Activated CD4-positive, CD25-positive, alpha-beta regulatory T cell treated with anti-CD3 and anti-CD28 coated beads, Interleukin-2, amount 50 U/mL, for 72 hours (primary cell): ENCODE measurements around the gene MYT1.
"Not testable (repeated sequence)": the region's sequence is repeated elsewhere in the genome, so short reads cannot be mapped to it uniquely, and the experiment has no call there.

Experiments
- DNase-seq: peaks from one replicate; pipeline ENCODE4 v3.0.0; 2021

MYT1 gene

DNA sequence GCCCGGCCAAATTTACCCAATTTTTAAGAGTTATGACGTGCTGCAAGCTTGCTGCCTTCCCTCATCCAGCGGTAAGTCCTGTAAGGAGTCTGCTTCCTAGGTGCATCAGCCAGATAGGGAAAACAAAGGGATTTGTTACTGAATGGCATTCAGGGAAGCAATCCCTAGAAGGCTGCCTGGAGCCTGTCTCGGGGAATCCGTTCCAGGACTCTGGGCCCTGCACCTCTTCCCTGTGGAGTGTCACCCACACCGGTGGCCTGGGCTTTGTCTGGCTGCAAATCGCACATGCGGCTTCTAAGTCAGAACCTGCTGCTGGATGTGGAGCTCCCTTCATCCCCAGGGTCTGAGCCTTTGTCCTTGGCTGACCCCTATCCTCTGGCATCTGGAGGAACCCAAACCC is 7.0 kb downstream of the MYT1 start:
- no peak for DNase-seq

DNA sequence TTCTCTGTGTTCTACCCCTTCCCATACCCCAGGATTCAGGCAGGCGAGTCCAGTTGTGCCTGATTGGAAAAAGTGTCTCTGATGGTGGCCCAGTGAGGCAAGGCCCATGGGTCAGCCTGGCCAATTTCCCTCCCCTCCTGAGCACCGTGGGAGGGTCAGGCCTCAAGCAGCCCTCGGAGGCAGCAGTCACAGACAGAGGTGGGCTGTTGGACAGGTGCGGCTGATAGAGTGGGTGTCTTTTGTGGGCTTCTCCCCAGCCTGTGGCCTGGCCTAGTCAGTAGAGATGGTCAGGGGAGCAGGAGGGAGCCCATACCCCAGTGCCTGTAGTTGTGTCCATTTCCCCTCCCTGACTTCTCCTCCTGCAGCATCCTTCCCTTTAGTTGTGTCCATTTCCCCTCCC is 8.9 kb downstream of the MYT1 start:
- no peak for DNase-seq

DNA sequence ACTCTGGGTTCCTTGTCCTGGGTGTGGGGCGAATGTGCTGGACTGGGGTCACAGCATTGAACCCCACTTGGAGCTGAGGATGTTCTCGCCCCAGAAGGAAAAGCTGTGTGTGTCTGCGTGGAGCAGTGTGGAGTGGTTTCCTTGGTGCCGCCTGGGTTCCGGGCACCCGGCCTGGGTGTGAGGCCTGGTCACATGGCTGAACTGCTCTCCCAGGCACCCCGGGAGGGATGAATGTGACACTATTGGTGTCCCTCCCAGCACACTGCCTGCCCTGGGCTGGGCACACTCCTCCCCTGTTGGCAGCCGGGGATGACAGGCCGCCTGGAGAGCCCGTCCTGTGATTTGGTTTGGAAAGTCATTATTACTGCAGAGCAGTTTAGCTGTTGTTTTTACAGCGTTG is 12.3 kb downstream of the MYT1 start:
- DNase-seq: no peak

DNA sequence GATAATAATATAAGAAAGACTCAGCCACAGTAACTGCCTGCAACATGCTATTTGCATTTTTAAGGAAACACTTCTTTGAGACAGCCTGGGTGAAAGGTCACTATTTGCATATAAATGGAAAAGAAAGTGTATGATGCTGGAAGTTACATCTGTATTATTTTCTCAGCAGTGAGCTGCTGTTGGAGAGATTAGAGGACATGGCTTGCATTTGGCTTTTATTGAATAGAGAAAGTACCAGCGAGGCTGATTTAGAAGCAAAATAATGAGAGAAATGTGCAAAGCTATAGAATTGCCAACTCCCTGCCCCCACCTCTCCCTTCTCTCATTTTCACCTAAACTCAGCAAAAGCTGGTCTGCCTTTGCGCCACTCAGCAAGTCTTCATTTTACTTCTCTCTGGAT is 12.7 kb downstream of the MYT1 start:
- no peak for DNase-seq

DNA sequence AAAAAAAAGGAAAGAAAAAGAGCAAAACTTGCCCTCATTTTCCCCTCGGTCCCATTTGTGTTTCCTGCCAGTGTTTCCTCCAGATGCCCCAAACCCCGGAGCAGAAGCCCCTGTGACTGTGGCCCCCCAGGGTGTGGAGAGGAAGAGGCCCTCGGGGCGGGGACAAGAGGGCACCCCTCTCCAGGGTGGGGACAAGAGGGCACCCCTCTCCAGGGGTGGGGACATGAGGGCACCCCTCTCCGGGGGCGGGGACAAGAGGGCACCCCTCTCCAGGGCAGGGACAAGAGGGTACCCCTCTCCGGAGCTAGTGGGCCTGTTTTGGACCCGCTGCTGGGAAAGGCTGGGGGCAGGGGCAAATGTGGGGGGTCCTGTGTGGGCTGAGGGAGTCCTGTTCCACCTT is 13.1 kb downstream of the MYT1 start:
- DNase-seq: no peak

DNA sequence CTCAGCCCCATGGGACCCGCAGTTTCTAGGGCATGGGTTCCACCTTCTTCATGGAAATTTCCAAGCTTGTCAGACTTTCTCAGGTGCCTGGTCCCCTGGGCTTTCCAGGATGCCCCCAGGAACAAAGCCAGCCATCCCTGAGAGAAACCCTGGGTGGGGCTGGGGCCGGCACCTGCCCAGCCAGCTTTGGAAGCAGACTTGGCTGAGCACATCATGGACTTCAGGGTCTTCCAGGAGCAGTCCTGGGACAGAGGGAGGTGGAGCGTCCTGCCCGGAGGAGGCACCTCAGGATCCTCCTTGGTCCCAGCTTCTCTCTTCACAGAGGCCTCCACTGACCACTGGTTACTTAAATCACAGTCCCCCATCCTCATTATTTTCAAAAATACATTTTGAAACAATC is 13.5 kb downstream of the MYT1 start:
- DNase-seq: no peak

DNA sequence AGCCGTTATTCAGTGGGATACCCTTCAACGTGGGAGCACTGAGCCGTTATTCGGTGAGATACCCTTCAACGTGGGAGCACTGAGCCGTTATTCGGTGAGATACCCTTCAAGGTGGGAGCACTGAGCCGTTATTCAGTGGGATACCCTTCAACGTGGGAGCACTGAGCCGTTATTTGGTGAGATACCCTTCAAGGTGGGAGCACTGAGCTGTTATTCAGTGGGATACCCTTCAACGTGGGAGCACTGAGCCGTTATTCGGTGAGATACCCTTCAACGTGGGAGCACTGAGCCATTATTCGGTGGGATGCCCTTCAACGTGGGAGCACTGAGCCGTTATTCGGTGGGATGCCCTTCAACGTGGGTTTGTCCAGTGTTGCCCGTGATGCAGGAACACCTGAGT is 14.7 kb downstream of the MYT1 start:
- DNase-seq: not testable (repeated sequence)

DNA sequence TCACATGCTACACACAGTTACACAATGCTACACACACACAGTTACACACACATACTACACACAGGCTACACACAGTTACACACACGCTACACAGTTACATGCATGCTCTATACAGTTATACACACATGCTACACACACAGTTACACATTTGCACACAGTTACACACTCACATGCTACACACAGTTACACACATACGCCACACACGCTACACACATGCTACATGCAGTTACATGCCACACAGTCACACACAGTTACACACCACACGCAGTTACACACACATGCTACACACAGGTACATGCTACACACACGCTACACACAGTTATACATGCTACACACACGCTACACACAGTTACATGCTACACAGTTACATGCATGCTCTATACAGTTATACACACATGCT is 15.6 kb downstream of the MYT1 start:
- no peak for DNase-seq

DNA sequence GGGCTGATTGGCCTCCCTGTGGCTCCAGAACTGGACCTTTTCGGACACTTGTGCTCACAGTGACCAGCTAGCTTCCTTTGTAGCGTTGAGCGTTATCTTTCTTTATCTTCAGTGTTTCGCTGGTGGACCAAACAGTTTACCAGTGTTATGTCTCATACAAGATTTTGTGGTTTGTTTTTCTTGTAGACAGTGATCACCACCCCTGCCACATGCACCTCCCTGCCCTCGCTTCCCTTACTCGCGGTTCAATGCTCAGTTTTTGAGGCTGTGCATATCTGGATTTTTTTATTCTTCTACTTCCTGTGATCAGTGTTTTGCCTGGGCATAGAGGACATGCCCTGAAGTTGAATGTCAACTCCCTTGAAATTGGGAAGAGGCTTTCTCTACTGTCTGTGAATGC is 16.4 kb downstream of the MYT1 start:
- no peak for DNase-seq

DNA sequence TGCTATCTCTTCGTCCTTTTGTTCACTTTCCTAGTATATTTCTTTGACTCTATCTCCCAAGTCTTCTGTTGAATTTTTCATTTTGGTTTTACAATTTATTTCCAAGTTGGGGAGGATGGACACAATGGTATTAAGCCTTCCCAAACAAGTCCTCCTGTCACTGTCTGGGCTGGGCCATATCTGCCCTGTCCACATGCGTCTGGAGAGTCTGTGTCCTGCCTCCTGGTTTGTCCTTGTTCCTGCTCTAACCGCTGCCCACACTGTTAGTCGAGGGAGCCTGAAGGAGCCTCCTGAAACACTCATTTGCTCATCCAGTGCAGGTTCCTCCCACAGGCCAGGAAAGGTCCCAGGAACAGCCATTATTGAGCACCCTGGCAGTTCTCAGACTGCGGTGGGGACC is 17.1 kb downstream of the MYT1 start:
- DNase-seq: no peak

DNA sequence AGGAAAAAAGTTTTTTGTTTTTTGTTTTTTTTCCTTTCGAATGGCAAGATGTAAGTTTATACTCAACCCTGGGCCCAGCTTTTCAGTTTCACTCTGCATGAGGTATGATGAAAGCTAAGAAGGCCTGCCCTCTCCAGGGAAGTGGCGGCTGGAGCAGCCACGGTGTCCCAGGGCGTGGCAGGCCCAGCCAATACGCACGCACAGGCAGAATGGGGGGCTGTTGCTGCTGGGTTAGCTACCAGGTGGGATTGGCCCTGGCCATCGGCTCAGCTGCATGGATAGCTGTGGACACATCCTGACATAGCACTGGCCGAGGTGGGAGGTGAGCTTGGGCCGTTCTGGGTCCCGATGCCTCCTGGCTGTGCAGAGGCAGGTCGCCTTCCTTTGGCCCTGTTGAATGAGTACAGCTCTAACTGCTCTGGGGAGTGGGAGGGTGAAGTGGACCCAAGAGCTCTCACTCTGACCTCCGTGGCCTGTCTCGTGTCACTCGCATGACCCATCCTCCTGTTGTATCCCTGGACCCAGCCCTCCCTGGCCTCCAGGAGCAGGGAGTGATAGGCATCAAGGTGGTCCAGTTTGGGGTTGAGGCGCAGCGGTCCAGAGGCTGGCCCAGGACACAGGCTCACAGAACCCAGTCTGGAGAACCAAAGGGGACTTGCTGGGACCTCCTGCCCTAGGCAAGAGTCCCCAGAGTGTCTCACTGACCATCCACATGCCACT is 18.1 kb downstream of the MYT1 start:
- no peak for DNase-seq

DNA sequence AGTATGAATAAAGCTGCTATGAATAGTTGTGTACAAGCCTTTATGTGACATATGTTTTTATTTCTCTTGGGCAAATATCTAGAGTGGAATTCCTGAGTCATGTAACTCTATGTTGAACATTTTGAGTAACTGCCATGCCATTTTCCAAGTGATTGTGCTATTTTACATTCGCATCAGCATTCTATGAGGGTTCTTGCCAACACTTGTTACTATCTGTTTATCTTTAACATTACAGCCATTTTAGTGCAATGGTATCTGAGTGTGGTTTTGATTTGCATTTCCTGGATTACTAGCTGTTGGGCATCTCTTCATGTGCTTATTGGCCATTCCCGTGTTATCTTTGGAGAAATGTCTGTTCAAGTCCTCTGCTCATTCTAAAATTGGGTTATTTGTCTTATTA is 19.1 kb downstream of the MYT1 start:
- no peak for DNase-seq

DNA sequence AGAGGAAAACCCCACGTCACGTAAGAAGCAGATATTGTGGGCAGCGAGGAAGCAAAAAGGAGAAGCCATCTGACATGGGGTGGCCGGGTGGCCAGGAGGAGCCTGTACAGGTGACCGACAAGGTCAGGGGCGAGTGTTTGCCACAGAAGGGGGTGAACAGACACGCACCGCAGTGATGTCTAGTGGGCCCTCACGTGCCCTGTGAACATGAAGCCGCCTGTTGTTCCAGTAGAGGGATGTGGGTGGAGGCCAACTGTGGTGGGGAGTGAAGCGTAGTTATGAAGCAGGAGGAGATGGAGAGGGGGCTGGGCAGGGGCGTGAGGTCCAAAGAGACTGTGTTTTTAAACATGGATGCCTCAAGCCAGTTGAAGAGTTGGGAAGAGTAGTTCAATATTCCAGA is 20.5 kb downstream of the MYT1 start:
- no peak for DNase-seq

DNA sequence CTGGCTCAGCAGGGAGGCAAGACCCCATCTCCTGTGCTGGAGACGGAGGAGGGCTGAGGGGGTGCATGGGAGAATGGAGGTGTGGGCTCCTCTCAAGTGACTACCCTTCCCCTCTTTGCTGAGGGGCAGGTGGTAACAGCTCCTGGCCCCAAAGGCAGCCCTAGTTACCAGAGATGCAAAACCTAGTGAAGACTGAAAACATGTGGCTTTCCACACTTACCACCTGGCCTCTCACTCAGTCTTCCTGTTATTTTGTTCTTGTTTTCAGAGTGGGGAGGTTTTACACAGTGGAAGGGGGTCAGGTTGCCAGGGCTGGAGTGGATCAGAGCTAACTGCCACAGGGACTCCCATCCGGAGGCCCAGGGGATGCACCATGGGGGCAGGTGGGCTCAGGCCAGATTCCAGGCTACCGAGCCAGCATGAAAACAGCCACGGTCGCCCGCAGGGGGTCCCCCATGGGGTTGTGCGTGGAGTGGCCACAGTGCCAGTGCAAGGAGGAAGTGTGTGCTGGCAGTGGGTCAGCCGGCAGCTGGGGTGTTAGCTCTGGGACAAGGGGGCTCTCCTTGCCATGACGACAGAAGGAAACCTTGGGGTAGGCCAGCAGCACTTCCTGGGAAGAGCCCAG is 21.1 kb downstream of the MYT1 start:
- DNase-seq: no peak

DNA sequence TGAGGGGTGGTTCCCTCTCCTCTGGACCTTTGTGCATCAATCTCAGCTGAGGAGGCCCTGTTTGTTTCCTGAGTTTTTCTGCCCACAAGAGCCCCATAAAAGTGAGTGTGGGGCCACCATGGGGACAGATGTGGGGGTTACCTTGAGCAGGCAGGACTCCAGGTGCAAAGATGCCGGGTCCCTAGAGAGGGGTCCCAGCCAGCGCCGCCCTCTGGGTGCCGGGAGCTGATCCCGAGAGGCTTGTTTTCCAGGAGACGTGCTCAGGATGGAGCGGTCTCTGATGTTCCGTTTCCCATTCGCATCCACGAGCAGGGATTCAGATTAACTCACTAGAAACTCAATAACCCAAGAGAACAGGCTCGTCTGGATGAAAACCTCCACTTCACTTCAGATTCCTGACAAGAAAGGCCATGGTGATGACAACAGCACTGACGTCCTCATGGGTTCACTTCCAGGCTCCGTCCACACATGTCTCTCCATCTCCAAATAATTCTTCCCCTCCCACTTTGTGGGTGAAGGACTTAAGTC is 21.9 kb downstream of the MYT1 start:
- DNase-seq: no peak

DNA sequence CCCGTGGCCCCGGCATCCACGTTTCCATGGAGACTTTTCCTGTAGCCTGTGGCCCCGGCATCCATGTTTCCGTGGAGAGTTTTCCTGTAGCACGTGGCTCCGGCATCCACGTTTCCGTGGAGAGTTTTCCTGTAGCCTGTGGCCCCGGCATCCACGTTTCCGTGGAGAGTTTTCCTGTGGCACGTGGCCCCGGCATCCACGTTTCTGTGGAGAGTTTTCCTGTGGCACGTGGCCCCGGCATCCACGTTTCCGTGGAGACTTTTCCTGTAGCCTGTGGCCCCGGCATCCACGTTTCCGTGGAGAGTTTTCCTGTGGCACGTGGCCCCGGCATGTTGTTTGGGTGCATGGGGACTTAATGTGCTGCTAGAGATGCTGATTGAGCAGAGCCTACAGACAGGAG is 23.0 kb downstream of the MYT1 start:
- not testable (repeated sequence) for DNase-seq

DNA sequence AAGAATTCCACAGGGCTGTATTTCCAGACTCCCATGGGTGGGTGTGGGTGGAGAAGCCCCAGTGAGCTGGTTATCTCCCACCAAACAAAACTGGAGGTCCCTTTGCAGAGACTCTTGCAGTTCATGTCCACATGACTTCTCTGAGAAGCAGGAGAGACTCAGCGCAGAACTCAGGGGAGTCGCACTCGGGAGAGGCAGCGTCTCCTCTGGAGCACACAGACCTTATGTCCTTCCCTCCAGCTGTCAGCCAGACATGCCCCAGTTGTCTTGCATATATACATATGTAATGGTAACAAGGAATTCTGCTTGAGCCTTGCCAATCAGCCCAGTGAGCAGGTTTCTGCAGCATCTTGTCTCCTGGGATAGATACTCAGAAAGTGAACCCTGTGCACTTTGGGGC is 23.8 kb downstream of the MYT1 start:
- DNase-seq: no peak

DNA sequence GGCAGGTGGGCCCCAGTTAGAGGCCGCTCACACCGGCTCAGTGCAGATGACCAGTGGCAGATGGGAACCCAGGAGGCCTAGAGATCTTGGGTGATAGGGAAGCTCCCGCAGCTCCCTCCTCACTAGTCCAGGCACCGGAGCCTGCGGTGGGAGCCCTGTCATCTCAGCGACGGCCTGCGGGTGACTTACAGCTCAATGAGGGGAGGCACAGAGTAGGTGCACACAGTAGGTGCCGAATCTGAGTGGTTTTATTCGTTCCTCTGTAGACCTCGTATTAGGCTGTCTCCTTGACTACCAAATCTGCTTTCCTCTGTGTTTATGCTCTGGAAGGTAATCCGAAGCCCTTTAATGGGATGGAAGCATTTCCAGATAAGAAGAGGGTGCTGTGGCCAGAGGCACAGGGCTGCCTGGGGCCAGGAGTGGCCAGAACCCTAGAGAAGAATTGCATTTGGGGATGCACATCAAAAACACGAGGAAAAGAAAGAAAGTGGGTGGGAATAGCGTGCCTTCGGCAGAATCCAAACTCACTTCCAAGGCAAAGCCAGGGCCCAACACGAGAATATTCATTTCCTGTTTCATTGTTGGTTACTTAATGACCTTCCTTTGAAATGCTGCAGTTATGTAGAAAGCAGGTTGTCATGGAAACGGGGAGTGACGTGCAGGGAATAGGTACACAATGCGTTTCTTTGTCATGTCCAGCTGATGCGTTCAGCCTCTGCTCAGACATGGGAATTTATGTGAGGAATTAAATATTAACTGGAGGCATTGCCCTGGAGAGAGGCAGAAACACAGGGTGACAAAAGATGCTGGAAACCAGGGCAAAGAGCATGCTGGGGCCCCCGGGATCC is 24.7 kb downstream of the MYT1 start:
- no peak for DNase-seq

DNA sequence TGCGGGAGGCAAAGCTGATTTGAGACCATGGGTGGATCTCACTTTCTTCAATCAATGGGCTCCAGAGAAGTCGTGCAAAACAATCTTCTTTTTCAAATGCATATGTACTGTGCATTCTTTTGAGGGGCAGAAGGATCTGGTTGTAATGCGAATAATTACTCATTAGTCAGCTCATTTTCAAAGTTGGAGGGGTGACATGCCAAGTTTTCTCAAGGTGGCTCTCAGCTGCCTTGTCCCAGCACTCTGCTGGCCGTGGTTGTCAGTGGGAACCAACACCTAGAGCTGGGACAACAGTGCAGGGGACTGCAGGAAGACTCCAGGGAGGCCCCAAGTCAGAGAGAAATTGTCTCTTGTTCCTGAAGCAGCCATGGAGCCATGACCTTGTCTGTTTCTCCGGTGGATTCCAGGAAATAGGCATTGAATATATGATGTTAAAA is 25.3 kb downstream of the MYT1 start:
- DNase-seq: no peak

DNA sequence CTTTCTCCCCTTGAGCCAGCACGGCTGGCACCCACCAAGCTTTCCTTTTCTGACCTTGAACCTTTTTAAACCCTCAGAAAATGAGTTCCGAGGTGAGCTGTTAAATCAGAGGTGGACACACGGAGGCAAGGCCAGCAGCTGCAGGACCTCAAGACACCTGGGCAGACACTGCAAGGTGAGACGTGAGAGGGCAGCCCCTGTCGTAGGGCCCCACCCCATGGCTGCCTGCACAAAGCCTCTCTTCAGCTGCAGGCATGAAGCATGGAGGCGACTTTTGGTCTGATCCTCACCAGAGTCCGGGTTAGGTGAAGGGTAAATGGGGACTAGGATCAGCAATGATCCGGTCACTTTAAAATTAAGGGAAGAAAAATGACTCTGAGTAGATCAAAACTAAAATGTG is 25.7 kb downstream of the MYT1 start:
- no peak for DNase-seq

DNA sequence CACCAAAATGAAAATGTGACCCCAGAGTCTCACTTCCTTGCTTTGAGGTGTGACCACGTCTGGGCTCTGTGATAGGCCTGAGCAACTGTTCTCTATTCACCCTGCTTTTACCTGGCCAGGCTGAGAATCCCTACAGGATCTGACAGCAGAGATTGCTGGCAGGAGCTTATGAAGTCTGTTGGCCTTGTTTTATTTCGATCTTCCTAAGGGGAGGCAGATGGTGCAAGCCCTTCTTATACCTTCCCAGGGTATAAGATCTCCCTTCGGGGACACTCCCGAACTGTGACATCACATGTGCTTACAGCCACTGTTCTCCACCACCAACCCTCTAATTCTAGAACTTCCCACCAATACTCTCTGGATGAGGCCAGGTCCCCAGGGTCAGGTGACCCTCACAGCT is 26.8 kb downstream of the MYT1 start:
- no peak for DNase-seq

DNA sequence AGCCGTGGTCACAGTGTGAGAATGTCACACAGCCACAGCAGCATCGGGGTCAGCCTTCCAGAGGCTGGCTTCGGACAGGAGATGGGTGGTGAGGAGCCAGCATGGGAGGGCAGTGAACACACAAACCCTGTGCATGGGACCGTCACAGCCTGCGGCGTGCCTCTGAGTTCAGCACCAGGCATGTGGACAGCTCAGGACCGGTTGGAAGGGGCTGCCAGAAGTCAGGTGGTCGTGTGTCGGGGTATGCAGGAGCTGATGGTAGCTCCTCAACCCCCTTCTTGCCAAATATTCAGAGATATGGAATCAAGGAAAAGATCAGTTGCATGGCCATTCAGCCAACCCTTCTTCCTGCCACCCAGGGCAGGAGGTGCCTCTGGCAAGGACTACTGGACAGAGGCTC is 28.2 kb downstream of the MYT1 start:
- DNase-seq: no peak

DNA sequence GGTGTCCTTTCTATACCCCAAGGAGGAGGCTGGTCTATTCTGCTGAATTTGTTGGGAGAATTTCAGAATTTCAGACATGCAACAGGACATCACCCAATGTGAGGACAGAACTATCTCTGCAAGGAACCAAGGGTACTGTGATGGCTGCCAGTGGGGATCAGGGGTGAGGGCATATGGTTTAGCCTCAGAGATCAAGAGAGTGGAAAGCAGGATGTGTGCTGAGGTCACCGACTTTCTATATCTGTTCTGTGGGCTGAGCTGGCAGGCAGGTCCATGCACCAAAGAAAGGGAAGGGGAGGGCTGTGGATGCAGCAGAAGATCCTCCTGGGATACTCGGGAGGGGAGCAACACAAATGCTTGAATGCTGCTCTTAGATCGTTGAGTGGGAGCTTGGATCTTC is 28.8 kb downstream of the MYT1 start:
- no peak for DNase-seq

DNA sequence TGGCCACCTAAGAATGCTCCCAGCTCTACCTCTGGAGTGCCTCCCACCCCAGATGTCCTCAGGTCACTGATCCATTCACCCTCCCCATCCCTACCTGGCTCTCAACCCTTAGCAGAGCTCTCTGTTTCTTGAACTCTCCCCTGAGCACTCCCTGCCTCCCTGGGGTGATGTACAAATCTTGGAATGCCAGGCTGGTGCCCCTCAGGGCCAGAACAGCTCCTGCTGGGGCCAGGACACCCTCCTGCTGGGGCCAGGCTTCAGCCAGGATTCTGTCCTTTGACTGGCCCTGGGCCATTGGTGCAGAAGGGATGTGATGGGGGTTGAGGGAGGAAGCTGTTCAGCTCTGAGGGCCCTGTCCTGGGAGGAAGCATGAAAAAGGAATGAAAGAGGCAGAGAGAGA is 30.0 kb downstream of the MYT1 start:
- DNase-seq: no peak
